CD4-positive, alpha-beta T cell treated with Interleukin-4 for 4 hours (primary cell): ENCODE results near the gene CD70.
A peak's percentile ranks its signal among the peaks of the same experiment; 100 is the strongest.
"Not testable (repeated sequence)": the region's sequence is repeated elsewhere in the genome, so short reads cannot be mapped to it uniquely, and the experiment has no call there.

ENCODE experiments used
- DNase-seq: peaks from one replicate; pipeline ENCODE4 v3.0.0-alpha.2; 2020

Gene CD70

DNA sequence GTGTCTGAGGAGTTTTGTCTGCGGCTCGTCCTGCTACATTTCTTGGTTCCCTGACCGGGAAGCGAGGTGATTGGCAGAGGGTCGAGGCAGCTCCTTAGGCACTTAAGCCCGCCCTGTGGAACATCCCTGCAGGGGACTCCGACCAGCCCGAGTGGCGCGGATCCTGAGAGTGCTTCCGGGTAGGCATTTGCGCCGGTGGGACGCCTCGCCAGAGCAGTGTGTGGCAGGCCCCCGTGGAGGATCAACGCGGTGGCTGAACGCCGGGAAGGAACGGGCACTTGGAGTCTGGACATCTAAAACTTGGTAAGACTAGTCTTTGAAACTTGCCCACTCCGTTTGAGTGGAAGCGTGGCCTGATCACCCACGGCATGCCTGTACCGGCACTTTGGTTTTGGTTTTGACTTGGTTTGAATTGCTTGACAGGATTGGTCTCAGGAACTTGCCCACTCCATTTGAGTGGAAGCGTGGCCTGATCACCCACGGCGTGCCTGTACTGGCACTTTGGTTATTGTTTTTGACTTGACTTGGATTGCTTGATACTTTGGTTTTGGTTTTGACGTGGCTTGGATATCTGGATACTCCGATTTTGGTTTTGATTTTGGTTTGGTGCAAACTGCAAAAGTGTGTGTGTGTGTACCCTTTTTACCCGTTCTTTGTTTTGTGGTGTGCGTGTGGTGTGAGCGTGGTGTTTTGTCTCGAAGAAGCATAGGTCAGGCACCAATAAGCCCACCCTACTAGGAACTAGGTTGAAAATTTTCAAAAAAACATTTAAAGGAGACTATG lies 6.7 kb upstream of the CD70 start:
- DNase-seq = not testable (repeated sequence)

DNA sequence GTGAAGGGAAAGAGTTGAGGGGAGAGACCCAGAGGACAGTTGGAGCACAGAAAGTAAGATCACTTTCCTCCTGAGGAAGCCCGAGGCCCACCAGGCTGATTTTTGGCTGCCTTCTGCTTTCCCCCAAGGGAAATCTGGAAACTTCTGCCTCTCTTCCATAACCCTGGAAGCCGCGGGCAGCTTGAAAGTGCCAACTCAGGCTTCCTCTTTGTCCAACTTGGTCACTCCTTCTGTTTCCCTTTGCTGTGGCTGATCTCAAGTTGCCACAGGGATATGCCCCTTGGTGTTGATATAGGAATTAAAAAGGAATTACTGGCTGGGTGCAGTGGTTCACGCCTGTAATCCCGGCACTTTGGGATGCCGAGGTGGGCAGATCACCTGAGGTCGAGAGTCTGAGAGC lies 5.7 kb upstream of the CD70 start:
- no peak for DNase-seq

DNA sequence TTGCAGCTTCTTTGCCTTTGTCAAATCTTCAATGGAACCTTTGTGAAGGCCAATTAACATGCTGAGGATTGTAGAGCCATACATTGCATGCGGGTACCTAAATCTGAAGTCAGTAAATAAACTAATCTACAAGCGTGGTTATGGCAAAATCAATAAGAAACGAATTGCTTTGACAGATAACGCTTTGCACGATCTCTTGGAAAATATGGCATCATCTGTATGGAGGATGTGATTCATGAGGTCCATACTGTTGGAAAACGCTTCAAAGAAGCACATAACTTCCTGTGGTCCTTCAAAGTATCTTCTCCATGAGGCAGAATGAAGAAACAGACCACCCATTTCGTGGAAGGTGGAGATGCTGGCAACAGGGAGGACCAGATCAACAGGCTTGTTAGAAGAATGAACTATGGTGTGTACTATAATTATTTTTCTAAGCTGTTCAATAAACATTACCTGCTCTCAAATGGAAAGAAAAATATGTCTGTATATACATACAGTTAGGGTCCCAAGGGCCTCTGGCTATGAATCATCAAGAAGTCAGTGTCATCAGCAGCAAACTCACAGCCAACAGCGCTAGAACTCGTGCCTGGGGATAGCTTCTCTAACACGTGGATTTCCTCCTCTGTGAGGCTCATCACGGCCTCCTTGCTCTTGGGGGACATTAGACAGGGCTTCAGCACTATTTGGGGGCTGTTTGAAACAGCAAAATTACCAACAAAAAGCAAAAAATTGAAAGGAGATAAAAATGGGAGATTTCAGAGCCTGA lies 2.9 kb upstream of the CD70 start:
- no peak for DNase-seq

DNA sequence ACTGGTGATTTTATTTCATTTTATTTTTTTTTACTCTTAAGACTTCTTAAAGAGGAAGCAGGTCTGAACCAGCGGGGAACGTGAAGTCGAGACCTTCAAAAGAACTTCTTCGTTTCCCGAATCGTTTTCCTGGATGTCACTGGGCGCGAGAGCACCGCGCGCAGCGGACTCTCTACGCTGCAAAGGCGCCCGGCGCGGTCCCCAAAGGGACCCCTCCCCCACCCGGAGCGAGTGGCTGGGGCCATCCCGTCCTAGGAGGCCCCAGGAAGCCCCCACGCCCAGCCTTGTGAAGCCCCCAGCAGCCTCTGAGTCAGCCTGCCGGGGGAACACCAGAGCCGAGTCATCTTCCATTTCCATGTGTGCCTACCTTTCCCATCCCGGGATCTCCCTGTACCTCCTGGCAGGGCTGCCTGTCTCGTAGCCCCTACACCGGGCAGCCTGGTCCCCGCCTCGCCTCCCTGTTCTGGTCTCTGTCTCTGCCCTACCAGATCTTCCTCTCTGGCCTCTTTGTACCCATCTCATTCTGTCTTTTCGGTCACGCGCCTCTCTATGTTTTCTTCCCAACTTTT lies 608 bp downstream of the CD70 start:
- no peak for DNase-seq

DNA sequence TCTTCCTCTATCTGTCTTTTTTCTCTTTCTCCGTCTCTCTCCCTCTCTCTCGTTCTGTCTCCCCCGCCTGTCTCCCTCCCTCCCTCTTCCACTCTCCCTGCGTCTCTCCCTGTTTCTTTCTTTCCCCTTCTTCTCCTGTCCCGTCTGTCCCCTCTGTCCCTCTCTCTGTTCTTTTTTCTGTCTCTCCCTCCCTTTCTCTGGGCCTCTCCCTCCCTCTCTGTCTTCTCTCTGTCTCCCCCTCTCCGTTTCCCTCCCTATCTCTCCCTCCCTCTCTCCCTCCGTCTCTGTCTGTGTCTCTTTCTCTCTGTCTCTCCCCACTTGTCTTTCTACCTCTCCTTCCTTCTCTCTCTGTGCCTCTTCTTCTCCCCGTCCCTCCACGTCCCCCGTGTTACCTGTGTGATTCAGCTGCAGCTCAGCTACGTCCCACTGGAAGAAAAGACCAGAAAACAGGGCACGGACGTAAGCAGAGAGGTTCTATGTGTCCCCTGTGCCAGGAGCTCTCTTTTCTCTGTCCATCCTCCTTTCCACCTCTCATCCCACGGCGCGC lies 1.2 kb downstream of the CD70 start:
- no peak for DNase-seq

DNA sequence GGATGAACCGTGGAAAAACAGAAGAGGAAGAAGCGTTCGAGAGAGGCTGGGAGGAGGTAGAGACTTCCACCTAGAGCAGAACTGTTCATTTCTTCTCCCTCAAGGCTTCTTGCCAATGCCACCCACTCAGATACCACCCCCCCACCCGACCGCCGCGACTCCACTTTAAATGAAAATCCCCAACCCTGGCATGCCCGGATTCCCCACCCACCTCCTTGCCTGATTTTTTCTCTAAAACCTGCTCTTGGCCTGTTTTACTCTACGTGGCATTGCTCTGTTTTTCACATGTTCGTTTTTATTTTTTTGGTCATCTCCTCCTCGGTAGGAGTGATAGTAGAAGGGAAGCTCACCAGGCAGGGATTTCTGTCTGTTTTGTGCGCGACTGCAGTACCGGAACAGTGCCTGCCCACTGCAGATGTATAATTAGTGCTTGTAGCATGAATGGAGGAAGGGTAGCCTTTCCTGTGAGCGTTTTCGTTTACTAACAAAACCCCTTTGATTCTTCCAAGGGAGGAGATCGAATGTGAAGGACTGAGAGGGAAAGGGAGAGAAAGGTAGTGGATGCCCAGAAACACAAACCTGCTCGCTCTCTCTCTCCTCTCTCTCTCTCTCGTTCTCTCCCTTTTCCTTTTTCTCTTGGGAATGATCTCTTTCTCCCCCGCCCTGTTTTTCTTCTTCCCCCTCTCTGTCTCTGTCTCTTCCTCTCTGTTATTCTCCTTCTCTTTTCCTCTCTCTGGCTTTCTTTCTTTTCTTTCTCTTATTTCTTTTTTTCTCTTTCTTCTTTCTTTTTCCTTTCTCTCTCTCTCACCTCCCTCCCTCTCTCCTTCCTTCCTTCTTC lies 2.2 kb downstream of the CD70 start:
- no peak for DNase-seq

DNA sequence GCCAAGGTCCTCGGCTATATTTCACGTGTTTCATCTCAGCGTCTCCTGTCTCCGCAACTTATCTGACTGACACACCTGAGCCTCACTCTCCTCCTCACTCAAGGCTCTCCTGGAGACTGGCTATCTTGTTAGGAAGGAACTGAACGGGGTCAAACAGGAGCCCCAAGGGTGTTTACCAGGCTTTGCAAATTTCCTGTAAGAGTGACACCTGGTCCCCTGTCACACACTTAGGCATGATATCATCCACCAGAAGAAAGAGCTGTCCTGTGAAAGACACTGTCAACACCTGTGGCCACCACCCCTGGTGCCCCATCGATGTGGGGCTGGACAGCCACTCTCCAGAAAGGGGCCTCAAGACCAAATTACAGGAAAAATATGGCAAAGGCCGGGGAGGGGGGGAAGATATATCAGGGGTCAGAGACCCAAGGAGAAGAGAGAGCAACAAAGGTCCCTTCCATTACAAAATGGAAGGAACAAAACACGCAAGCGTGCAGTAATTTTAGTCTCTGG lies 2.9 kb downstream of the CD70 start:
- DNase-seq = no peak

DNA sequence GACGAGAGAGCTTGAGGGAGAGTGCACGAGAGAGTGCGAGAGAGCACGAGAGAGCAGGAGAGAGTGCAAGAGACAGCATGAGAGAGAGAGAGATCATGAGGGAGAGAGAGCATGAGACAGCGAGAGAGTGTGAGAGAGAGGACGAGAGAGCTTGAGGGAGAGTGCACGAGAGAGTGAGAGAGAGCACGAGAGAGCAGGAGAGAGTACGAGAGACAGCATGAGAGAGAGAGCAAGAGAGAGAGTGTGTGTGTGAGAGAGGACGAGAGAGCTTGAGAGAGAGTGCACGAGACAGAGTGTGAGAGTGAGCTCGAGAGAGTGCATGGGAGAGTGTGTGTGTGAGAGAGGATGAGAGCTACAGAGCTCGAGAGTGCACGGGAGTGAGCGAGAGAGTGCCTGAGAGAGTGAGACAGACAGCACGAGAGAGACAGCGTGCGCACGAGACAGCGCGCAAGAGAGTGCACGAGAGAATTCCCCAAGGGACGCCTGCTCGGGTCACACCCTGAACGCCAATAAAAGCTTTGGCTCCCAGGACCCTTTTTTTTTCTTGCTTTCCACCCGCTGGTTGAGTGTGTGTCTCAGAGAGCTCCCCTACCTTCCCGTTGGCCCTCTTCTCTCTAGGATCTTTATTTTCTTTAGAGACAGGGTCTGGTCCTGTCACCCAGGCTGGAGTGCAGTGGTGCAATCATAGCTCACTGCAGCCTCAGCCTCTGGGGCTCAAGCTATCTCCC lies 3.7 kb downstream of the CD70 start:
- no peak for DNase-seq

DNA sequence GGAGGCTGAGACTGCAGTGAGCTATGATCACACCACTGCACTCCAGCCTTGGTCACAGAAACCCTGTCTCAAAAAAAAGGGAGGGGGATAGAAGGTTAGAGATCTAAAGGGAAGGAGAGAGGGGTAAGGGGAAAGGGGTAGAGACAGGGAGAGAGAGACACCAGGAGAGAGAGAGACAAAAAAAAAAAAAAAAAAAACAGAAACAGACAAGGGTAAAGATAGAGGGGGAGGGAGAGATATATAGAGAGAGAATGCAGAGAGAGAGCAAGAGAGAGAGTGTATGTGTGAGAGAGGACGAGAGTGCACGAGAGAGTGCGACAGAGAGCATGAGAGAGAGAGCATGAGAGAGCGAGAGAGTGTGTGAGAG lies 4.2 kb downstream of the CD70 start:
- DNase-seq = no peak

DNA sequence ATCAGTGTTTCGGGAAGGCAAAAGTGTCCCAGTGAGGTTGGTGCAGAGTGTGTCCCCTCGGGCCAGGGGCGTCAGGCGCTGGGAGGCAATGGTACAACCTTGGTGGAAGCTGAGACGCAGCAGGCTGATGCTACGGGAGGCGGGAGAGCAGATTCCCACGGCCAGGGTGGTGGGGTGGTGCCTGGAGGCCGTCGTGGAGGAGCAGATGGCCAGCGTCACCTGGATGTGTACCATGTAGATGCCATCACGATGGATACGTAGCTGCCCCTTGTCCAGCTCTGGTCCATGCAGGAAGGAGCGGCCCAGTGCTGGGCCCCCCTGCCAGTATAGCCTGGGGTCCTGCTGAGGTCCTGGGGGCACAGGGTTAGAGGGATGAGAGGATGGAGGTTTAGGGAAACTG lies 4.9 kb downstream of the CD70 start:
- DNase-seq = no peak

DNA sequence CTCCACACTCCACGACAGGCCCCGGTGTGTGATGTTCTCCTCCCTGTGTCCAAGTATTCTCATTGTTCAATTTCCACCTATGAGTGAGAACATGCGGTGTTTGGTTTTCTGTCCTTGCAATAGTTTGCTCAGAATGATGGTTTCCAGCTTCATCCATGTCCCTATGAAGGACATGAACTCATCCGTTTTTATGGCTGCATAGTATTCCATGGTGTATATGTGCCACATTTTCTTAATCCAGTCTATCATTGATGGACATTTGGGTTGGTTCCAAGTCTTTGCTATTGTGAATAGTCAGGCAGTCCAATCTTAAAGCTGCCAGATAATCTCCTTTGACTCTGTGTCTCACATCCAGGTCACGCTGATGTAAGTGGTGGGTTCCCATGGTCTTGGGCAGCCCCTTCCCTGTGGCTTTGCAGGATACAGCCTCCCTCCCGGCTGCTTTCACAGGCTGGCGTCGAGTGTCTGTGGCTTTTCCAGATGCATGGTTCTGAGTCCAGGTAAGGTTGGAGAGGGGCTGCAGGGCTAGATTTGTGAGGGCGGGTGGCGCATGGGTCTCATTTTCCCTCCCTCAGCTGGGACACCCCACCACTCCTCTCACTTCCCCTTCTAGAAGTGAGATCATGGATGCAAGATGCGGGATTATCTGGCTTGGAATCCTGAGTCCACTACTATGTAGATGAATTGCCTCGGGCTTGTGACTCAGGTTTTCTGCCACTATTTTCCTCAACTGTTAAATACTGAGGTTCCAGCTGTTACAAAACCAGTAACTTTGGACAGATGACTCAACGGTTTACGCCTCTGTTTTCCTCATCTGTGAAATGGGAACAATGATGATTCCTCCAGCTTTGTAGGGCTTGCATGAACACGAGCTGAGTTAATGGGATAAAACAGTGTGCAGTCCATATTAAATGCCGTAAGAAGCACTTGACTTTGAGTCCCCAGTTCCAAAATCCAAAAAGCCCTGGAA lies 8.2 kb downstream of the CD70 start:
- DNase-seq = not testable (repeated sequence)

DNA sequence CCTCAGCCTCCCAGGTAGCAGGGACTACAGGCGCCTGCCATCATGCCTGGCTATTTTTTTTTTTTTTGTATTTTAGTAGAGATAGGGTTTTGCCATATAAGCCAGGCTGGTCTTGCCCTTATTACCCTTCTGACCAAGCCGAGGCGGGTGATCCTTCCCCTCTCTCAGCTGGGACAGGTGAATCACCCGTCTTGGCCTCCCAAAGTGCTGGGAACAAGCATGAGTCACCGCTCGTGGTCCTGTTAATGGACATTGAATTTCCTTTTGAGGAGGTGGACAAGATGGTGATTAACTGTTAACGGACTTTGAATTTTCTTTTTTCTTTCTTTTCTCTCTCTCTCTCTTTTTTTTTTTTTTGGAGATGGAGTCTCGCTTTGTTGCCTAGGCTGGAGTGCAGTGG lies 10.6 kb downstream of the CD70 start:
- DNase-seq = no peak

DNA sequence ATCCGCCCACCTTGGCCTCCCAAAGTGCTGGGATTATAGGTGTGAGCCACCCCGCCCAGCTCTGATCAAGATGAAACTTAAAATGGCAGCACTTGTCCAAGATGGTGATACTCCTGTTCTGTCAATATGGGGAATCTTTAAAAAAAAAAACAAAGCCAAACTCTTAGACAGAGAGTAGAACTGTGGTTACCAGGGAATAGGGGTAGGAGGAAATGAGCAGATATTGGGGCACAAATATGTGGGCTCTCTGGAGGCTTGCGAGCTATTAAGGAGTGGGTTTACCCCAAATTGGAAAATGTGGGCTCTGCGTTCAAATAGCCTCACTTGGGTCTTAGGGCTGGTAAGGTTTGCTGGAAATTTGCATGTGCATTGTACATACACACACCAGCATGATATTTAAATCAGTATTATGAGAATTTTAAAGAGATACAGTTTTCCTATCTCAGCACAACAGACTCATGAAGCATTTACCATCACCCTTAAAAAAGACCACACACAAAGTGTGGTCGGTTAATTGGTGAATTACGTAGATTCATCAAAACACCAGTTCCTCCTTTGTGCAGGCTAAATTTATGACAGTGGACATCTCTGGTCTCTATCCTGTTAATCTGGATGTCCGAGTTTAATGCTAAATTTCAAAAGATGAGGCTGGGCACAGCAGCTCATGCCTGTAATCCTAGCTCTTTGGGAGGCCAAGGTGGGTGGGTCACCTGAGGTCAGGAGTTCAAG lies 11.3 kb downstream of the CD70 start:
- no peak for DNase-seq

DNA sequence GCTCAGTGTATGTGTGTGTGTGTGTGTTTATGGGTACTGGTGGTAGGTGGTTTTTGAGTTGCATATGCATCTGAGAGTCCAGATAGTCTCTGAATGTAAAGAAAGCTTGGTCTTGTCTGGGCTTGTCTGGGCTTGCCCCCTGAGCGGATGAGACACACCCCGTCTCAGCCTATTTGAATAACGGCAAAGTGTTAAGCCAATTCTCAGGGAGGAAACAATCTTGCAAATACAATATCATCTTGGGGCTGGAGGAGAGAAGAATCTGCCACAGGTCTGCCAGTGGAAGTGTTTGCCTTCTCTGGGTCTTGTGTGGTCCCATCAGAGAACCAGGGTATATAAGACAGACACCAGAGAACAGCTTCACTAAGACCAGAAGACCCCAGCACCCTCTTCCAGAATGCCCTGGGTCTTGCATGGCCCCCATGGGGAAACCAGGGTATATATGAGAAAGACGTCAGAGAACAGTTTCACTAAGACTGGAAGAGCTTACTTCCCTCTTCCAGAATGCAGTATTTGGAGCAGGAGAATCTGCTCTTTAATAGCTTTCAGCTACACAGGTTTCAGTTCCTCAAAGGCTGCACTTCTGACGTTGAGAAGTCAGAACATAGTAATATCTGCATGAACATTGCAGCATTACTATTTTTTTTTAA lies 13.3 kb downstream of the CD70 start:
- DNase-seq = peak; percentile 48

DNA sequence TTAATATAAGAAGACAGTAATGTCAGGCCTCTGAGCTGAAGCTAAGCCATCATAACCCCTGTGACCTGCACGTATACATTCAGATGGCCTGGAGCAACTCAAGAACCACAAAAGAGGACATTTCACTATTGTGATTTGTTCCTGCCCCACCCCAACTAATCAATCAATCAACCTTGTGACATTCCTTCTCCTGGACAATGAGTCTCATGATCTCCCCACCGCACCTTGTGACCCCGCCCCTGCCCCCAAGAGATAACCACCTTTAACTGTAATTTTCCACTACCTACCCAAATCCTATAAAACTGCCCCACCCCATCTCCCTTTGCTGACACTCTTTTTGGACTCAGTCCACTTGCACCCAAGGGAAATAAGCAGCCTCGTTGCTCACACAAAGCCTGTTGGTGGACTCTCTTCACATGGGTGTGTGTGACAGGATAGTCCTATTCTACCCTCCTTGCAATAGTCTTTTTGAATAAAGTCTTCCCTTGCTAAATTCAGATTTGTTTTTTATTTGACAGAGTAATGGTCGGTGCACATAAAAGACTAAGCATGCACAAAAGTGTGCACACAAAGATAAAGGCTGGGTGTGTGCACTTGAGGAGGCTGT lies 14.0 kb downstream of the CD70 start:
- no peak for DNase-seq

DNA sequence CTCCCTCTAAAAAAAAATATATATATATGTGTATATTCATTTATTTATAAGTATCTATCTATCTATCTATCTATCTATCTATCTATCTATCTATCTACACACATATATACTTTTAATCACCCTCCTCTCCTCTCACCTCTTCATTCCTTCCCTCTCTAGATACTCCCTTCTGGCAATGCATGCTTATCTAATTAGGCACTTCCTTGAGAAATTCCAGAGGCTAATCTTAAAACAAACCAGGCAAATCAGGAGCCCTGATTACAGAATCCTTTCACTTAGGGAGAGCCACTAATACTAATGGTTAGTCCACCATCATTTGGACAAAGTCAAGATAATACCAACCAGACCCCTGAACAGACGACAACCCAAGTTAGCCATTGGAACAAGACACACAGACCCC lies 17.6 kb downstream of the CD70 start:
- no peak for DNase-seq

DNA sequence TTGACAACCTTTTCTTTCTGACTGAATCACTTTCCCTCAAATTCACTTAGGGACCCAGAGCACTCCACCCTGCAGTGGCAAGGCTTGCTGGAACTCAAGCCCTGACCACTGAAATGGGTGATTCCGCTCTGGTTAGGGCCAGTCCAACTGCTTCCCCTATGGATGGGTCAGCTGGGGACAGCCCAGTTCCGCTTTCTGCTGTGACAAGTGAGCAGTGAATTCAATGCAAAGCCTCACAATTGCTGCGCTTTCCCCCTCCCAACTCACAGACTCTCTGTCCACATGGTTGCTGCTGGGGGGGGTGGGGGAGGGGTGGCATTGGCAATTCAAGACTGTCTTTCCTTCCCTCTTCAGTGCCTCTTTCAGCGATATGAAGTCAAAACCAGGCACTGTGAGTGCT lies 18.7 kb downstream of the CD70 start:
- DNase-seq = no peak

DNA sequence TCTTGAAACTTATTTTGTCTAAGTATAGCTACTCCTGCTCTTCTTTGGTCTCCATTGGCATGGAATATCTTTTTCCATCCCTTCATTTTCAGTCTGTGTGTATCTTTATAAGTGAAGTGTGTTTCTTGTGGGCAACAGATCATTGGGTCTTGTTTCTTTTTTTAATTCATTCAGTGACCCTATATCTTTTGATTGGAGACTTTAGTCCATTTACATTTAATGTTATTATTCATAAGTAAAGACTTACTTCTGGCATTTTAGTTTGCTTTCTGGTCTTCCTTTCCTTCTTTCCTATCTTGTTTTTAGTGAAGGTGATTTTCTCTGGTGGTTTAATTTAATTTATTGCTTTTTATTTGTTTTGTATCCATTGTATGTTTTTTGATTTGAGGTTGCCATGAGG lies 19.8 kb downstream of the CD70 start:
- no peak for DNase-seq

DNA sequence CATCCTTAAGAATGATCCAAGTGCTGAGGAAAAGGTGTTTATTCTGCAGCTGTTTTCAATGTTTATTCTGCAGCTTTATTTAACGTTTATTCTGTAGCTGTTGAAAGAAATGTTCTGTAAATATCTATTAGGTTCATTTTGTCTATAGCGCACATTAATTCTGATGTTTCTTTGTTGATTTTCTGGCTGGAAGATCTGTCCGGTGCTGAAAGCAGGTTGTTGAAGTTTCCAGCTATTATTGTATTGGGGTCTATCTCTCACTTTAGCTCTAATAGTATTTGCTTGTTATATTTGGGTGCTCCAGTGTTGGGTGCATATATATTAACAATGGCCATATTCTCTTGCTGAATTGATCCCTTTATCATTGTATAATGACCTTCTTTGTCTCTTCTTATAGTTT lies 20.2 kb downstream of the CD70 start:
- DNase-seq = no peak
